Endothelial cell of umbilical vein (primary cell): ENCODE results near the gene GADL1. TPM values are rescaled to one million over a fixed set of nuclear protein-coding genes. Genes with fewer than 3 reads are reported as not detected.

Experiments used
- BruUV-seq: library from RNA; stranded (reverse); fragments of 400-500 nt; replicated peaks from 2 replicates; lab custom pipeline; 2021; lab: Mats Ljungman, UMichigan
- CTCF ChIA-PET: fragments of 300-600, 350-600 bp; sonication (Branson Sonifier 250); formaldehyde crosslinking; loops from one replicate; lab custom pipeline; 2021; ENCODE audit warnings: antibody characterized with exemption, inconsistent platforms; lab: Charles Lee
- POLR2A ChIA-PET: fragments of 300-600, 350-600 bp; sonication (Branson Sonifier 250); formaldehyde crosslinking; loops from one replicate; lab custom pipeline; 2021; ENCODE audit warnings: antibody characterized with exemption, inconsistent platforms; lab: Charles Lee
- DNase-seq: peaks from one replicate; pipeline ENCODE4 v3.0.0-alpha.2; 2011; ENCODE audit warnings: low read depth, low spot score
- FAIRE-seq: peaks from 2 replicates; lab custom pipeline; 2011; peaks lifted over from hg19 to GRCh38; lab: Jason Lieb, UNC
- H2AFZ ChIP-seq: 2 replicates; pipeline ENCODE4 v1.6.0; 2012; ENCODE audit warnings: low read depth, low read length, control low read depth, inconsistent platforms
- H3K27ac ChIP-seq: 2 replicates; pipeline ENCODE4 v1.5.1; 2011; ENCODE audit warnings: low read depth, mild to moderate bottlenecking, control low read depth, low read length, moderate library complexity; ENCODE audit not compliant: insufficient read depth
- H3K27me3 ChIP-seq, 2 experiments: 2 replicates each; pipeline versions ENCODE4 v1.6.0 to v1.6.1; 2011; ENCODE audit warnings: low read length in 2 of 2, mixed read lengths in 1 of 2; ENCODE audit not compliant: control insufficient read depth in 2 of 2, insufficient read depth in 2 of 2
- H3K36me3 ChIP-seq, 2 experiments: 2 replicates in 1 of 2; 3 replicates in 1 of 2; pipeline ENCODE4 v1.5.1; 2011; ENCODE audit warnings: low read length in 2 of 2, mild to moderate bottlenecking in 1 of 2, moderate library complexity in 1 of 2; ENCODE audit not compliant: control insufficient read depth in 2 of 2, insufficient read depth in 2 of 2; ENCODE audit errors: extremely low read depth in 1 of 2
- H3K4me1 ChIP-seq: 3 replicates; pipeline ENCODE4 v1.5.1; 2011; ENCODE audit warnings: mild to moderate bottlenecking, low read length; ENCODE audit not compliant: control insufficient read depth, insufficient read depth; ENCODE audit errors: extremely low read depth
- H3K4me2 ChIP-seq: 2 replicates; pipeline ENCODE4 v1.6.1; 2011; ENCODE audit warnings: low read length, control low read depth, mixed read lengths; ENCODE audit not compliant: insufficient read depth
- H3K4me3 ChIP-seq, 3 experiments: fragments of 200-600 bp in 1 of 3; sonication (generic), shearing (Covaris generic) in 1 of 3; replicated peaks in 1 of 3; 2 replicates each; pipeline ENCODE4 v1.5.1; 2011 to 2016; ENCODE audit warnings: control low read depth in 3 of 3, low read length in 3 of 3, mild to moderate bottlenecking in 2 of 3, inconsistent platforms in 1 of 3, low read depth in 1 of 3, moderate library complexity in 1 of 3; ENCODE audit not compliant: insufficient read depth in 1 of 3
- H3K79me2 ChIP-seq: 2 replicates; pipeline ENCODE4 v1.6.0; 2012; ENCODE audit warnings: low read length, inconsistent platforms; ENCODE audit not compliant: control insufficient read depth, insufficient read depth
- H3K9ac ChIP-seq: replicated peaks from 2 replicates; pipeline ENCODE3; 2011; ENCODE audit warnings: low read length, control low read depth; ENCODE audit not compliant: insufficient read depth; ENCODE audit errors: extremely low read depth
- H3K9me1 ChIP-seq: replicated peaks from 3 replicates; pipeline ENCODE4 v1.6.0; 2011; ENCODE audit warnings: mild to moderate bottlenecking, low read length; ENCODE audit not compliant: control insufficient read depth, insufficient read depth; ENCODE audit errors: extremely low read depth
- H3K9me3 ChIP-seq: replicated peaks from 2 replicates; pipeline ENCODE4 v1.5.1; 2012; ENCODE audit warnings: low read length, inconsistent platforms; ENCODE audit not compliant: control insufficient read depth, insufficient read depth
- H4K20me1 ChIP-seq: replicated peaks from 2 replicates; pipeline ENCODE3; 2011; ENCODE audit warnings: mild to moderate bottlenecking, low read length; ENCODE audit not compliant: control insufficient read depth, insufficient read depth; ENCODE audit errors: extremely low read depth
- CTCF ChIP-seq, 2 donors: IDR thresholded peaks; 1 replicate in 1 of 2; 2 replicates in 1 of 2; pipeline ENCODE4 v1.5.1; 2011; ENCODE audit warnings: low read length in 2 of 2, mild to moderate bottlenecking in 2 of 2, moderate library complexity in 2 of 2, control low read depth in 1 of 2, inconsistent platforms in 1 of 2, low read depth in 1 of 2; ENCODE audit not compliant: insufficient read depth in 1 of 2; ENCODE audit errors: extremely low read depth in 1 of 2
- FOS ChIP-seq: IDR thresholded peaks from 2 replicates; pipeline ENCODE4 v1.6.1; 2011; ENCODE audit warnings: mild to moderate bottlenecking, low read length, moderate library complexity, borderline replicate concordance; ENCODE audit not compliant: insufficient read depth
- GATA2 ChIP-seq: IDR thresholded peaks from 2 replicates; pipeline ENCODE4 v1.7.0; 2011; ENCODE audit warnings: low read depth, mild to moderate bottlenecking, moderate library complexity, mixed read lengths, low read length; ENCODE audit not compliant: insufficient read length, insufficient read depth
- JUN ChIP-seq: IDR thresholded peaks from 2 replicates; pipeline ENCODE4 v1.6.1; 2011; ENCODE audit warnings: borderline replicate concordance, low read depth; ENCODE audit not compliant: insufficient read length, insufficient read depth
- MYC ChIP-seq: IDR thresholded peaks from one replicate; pipeline ENCODE4 v1.6.1; 2011; ENCODE audit warnings: mild to moderate bottlenecking, low read depth, low read length
- POLR2A ChIP-seq: IDR thresholded peaks from 2 replicates; pipeline ENCODE4 v1.6.1; 2012; ENCODE audit warnings: low read depth, mild to moderate bottlenecking, control low read depth, low read length
- dilution Hi-C: fragments of 300-500 bp; cut with MboI; formaldehyde crosslinking; loops from one replicate; pipeline ENCODE4 v1.15.0; 2019; ENCODE audit warnings: low sequenced_read_pairs; ENCODE audit not compliant: extremely low pct_ligation_motif_present
- intact Hi-C: fragments of 100-400 bp; cut with micrococcal nuclease; formaldehyde crosslinking; loops from one replicate; pipeline ENCODE4 v1.10.0; 2022
- polyA plus RNA-seq, 4 experiments: library from polyadenylated mRNA; depleted of rRNA in 3 of 4; stranded (reverse) in 3 of 4; unstranded in 1 of 4; fragments of >200 nt; gene quantifications; 2 replicates each; pipeline versions ENCODE4 v1.2.1 to v1.2.3, GENCODE V29; 2011 to 2012; ENCODE audit warnings: missing spikeins in 1 of 4
- total RNA-seq: library from RNA; stranded (reverse); gene quantifications from 2 replicates; pipeline ENCODE4 v1.2.3, GENCODE V29; 2021

Gene GADL1
- total and polyA plus RNA-seq, 2 donors (not counting 3 experiments of a cell fraction or from before 2014, with no cell fraction given), result not detected

GRCh38 chr3:30819067-30819798 is 75.2 kb downstream of the GADL1 start:
- no peak overlapping the region for H2AFZ ChIP-seq
- no peak for DNase-seq
- no peak overlapping the region for H3K9ac ChIP-seq
- dilution Hi-C loops, result no loop called here
- CTCF ChIA-PET, result interaction anchor here (0.5 kb wide), 1 partner anchor 51 kb away, joined by 3 read pairs; no protein-coding TSS in a partner anchor
- POLR2A ChIA-PET, result no interaction called here
- H3K9me3 ChIP-seq, result no peaks in the 10 kb centered on the region
- peaks cover 7% of the 10 kb centered on the region in 2 experiments for H3K27me3 ChIP-seq
- H3K4me2 ChIP-seq, result no peak overlapping the region
- FAIRE-seq, result no peak
- H3K36me3 ChIP-seq, result no peaks in the 10 kb centered on the region
- H4K20me1 ChIP-seq, result no peaks in the 10 kb centered on the region
- no peak overlapping the region for H3K4me3 ChIP-seq
- no TSS peak for BruUV-seq
- no peaks in the 10 kb centered on the region for H3K9me1 ChIP-seq
- no peaks in the 10 kb centered on the region for H3K4me1 ChIP-seq
- TF ChIP-seq JUN (no peak), MYC (no peak), FOS (no peak), GATA2 (no peak), POLR2A (no peak), CTCF (IDR thresholded peaks at IDR 0.05; ENCODE audit: extremely low read depth in 1 of 2, insufficient read depth in 1 of 2, low read depth in 1 of 2, low read length in 2 of 2) (no peak)
- H3K79me2 ChIP-seq, result no peaks in the 10 kb centered on the region
- intact Hi-C loops, result no loop called here
- H3K27ac ChIP-seq, result no peak overlapping the region
